Measurements from ENCODE around the gene CCDC24. TPM values are rescaled to one million over a fixed set of nuclear protein-coding genes. Genes with fewer than 3 reads are reported as not detected.

Gene CCDC24
- total RNA-seq, 4 donors from 2014 or later = 3.1 to 10.6 (median 7.0) TPM; not detected in 1

DNA sequence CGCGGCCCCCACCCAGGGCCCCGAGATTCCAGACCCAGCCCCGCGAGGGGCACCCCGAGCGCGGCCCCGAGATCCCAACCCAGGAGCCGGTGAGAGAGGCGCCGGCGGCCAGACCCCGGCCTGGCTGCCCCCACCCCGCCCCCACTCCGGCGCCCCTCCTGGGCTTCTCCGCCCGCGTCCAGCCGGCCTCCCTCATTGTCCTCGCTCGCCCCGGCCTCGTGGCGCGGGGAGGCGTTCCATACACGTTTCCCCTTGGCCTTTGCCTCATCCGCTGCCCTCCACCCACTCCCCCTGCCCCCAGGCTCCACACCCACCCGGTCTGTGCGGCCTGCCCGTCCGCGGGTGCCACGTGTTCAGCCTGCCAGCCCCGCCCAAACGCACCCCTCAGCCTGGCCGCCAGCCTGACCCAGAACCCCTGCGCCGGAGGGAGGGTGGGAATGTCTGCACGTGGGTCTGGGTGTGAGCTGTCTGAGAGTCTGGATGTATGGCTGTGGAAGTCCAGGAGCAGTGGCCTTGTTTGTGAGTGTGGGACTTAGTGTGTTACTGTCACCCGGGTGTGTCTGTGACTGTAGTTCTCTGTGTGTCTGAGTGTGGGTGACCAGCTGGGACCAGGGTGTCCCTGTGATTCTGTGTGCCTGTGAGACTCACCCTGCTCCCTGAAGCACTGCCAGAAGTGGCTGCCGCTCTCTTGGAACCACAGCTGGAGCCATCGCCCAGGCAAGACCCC is 11.7 kb upstream of the CCDC24 start:
- peak; percentile 42 to 60 for DNase-seq
- Histone ChIP-seq H3K36me3 (no peaks in the 10 kb centered on the region), H3K9me3 (no peaks in the 10 kb centered on the region), H3K27me3 (no peaks in the 10 kb centered on the region), H3K4me3 (peak overlapping the region; percentile 42 to 87), H3K4me1 (peaks cover 4 to 8% of the 10 kb centered on the region in 2 donors), H3K27ac (peak overlapping the region; percentile 52 to 70)
- TF ChIP-seq POLR2A (IDR thresholded peaks at IDR 0.05) (no peak), CTCF (IDR thresholded peaks at IDR 0.05) (no peak)
- intact Hi-C loops (cut with DNase I; ENCODE audit: low total_unique reads) = no loop called here

GRCh38 chr1:43980255-43981134 is 10.9 kb upstream of the CCDC24 start:
- Histone ChIP-seq H3K36me3 (no peaks in the 10 kb centered on the region), H3K27ac (peak overlapping the region; percentile 52 to 70), H3K4me1 (peaks cover 4 to 8% of the 10 kb centered on the region in 2 donors), H3K27me3 (no peaks in the 10 kb centered on the region), H3K9me3 (no peaks in the 10 kb centered on the region), H3K4me3 (peak overlapping the region; percentile 42 to 87)
- intact Hi-C loops (cut with DNase I; ENCODE audit: low total_unique reads) = no loop called here
- no peak for TF ChIP-seq CTCF (IDR thresholded peaks at IDR 0.05)
- TF ChIP-seq POLR2A (IDR thresholded peaks at IDR 0.05) = no peak
- DNase-seq = peak in 1 of 2 donors; percentile 20

GRCh38 chr1:43981135-43981491 is 10.3 kb upstream of the CCDC24 start:
- Histone ChIP-seq H3K36me3 (no peaks in the 10 kb centered on the region), H3K27ac (no peak overlapping the region), H3K4me1 (peaks cover 1 to 3% of the 10 kb centered on the region in 2 donors)

DNA sequence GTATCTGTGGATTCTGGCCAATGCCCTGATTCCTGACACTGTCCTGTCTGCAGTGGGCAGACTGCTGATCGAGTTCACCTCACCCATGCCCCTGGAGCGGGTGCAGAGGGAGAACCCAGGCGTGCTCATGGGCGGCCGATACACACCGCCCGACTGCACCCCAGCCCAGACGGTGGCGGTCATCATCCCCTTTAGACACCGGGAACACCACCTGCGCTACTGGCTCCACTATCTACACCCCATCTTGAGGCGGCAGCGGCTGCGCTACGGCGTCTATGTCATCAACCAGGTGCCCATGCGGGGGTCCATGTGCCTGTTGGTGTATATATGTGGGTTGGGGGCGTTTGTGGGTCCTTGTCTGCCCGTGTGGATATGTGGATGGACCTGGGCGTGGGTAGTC is 9.8 kb upstream of the CCDC24 start:
- Histone ChIP-seq H3K4me3 (no peak overlapping the region), H3K9me3 (no peaks in the 10 kb centered on the region), H3K36me3 (no peaks in the 10 kb centered on the region), H3K27ac (no peak overlapping the region), H3K4me1 (no peaks in the 10 kb centered on the region), H3K27me3 (no peaks in the 10 kb centered on the region)
- TF ChIP-seq POLR2A (IDR thresholded peaks at IDR 0.05) (no peak), CTCF (IDR thresholded peaks at IDR 0.05) (no peak)
- intact Hi-C loops (cut with DNase I; ENCODE audit: low total_unique reads) = no loop called here
- peak in 1 of 2 donors; percentile 15 for DNase-seq

More at GRCh38 chr1:43981135-43981491, 10.3 kb upstream of the CCDC24 start:
- no peak overlapping the region for H3K4me3 ChIP-seq
- no peak for TF ChIP-seq CTCF (IDR thresholded peaks at IDR 0.05)
- TF ChIP-seq POLR2A (IDR thresholded peaks at IDR 0.05) = no peak
- no peaks in the 10 kb centered on the region for H3K27me3 ChIP-seq
- peak in 1 of 2 donors; percentile 13 for DNase-seq
- no peaks in the 10 kb centered on the region for H3K9me3 ChIP-seq
- intact Hi-C loops (cut with DNase I; ENCODE audit: low total_unique reads) = no loop called here

- intact Hi-C loops (cut with DNase I; ENCODE audit: low total_unique reads) = no loop called here
- DNase-seq = no peak
- Histone ChIP-seq H3K27me3 (no peaks in the 10 kb centered on the region), H3K27ac (no peak overlapping the region), H3K36me3 (no peaks in the 10 kb centered on the region), H3K4me3 (no peak overlapping the region), H3K4me1 (no peaks in the 10 kb centered on the region), H3K9me3 (no peaks in the 10 kb centered on the region)
- no peak for TF ChIP-seq CTCF (IDR thresholded peaks at IDR 0.05)
- TF ChIP-seq POLR2A (IDR thresholded peaks at IDR 0.05) = no peak
Observed at GRCh38 chr1:43982241-43982640, 9.2 kb upstream of the CCDC24 start.
